ENCODE data around the gene SYNCRIP. TPM values are rescaled to one million over a fixed set of nuclear protein-coding genes. Genes with fewer than 3 reads are reported as not detected.

The SYNCRIP gene
- total and polyA plus RNA-seq, 2 of the 13 experiments (the other 11 are each of a cell fraction or from before 2014, with no cell fraction given), result 8.1 to 112 TPM

DNA sequence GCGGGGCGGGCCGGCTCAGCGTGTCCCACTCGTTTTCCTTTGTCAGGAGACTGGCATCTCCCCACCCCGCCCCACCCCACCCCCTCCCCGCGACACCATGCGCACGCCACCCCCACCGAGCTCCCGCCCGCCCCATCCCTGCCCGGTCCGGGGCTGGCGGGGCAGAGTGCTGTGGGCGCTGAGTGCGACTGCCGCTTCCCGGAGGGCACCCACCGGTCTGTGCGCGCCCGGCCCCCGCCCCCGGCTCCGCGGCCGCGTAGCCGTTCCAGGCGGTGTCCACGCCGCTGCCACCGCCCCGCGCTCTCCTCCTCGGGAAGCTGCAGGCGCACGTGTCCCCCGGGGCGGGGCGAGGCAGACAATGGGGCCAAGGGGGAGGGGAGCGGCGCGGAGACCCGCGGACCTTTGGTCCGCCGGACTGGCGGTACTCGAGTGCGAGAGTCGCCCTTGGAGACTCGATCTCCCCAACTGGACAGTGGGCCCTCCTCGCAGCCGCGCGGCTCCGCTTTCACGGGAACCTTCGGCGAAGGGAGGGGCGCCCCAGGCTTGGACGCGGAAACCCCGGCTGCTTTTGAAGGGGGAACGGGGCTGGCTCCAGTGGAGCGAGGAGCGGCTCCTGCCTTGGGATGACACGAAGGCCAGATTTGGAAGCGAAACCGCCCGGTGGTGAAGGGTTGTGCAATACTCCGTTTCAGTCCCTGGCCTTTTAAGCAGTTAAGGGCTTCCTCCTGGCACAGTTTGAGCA lies 1.0 kb upstream of the SYNCRIP start (continued):
- peak; percentile 60; the same call in 1 of the 2 replicates for TF ChIP-seq SNAPC4 (CRISPR knock-in tag; IDR thresholded peaks at IDR 0.05)
- peak; percentile 93 for TF ChIP-seq DMAP1 (CRISPR knock-in tag; IDR thresholded peaks at IDR 0.05)
- TF ChIP-seq GTF2F1 (IDR thresholded peaks at IDR 0.05; ENCODE audit: low read length), result no peak
- TF ChIP-seq RAD51 (IDR thresholded peaks at IDR 0.05; ENCODE audit: borderline replicate concordance), result no peak
- TF ChIP-seq IKZF5 (CRISPR knock-in tag; IDR thresholded peaks at IDR 0.05), result peak; percentile 91; the same call in 1 of the 2 replicates
- TF ChIP-seq ZBTB38 (CRISPR knock-in tag; IDR thresholded peaks at IDR 0.05), result peak; percentile 17; the same call in 1 of the 2 replicates
- TF ChIP-seq KMT2A (CRISPR knock-in tag; IDR thresholded peaks at IDR 0.05), result peak; percentile 60; the same call in 1 of the 2 replicates
- peak; percentile 69 for TF ChIP-seq ARNT2 (CRISPR knock-in tag; IDR thresholded peaks at IDR 0.05; ENCODE audit: low read depth)
- TF ChIP-seq, protein P1, sequence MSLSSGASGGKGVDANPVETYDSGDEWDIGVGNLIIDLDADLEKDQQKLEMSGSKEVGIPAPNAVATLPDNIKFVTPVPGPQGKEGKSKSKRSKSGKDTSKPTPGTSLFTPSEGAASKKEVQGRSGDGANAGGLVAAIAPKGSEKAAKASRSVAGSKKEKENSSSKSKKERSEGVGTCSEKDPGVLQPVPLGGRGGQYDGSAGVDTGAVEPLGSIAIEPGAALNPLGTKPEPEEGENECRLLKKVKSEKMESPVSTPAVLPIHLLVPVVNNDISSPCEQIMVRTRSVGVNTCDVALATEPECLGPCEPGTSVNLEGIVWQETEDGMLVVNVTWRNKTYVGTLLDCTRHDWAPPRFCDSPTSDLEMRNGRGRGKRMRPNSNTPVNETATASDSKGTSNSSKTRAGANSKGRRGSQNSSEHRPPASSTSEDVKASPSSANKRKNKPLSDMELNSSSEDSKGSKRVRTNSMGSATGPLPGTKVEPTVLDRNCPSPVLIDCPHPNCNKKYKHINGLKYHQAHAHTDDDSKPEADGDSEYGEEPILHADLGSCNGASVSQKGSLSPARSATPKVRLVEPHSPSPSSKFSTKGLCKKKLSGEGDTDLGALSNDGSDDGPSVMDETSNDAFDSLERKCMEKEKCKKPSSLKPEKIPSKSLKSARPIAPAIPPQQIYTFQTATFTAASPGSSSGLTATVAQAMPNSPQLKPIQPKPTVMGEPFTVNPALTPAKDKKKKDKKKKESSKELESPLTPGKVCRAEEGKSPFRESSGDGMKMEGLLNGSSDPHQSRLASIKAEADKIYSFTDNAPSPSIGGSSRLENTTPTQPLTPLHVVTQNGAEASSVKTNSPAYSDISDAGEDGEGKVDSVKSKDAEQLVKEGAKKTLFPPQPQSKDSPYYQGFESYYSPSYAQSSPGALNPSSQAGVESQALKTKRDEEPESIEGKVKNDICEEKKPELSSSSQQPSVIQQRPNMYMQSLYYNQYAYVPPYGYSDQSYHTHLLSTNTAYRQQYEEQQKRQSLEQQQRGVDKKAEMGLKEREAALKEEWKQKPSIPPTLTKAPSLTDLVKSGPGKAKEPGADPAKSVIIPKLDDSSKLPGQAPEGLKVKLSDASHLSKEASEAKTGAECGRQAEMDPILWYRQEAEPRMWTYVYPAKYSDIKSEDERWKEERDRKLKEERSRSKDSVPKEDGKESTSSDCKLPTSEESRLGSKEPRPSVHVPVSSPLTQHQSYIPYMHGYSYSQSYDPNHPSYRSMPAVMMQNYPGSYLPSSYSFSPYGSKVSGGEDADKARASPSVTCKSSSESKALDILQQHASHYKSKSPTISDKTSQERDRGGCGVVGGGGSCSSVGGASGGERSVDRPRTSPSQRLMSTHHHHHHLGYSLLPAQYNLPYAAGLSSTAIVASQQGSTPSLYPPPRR (CRISPR knock-in tag; IDR thresholded peaks at IDR 0.05; ENCODE audit: borderline replicate concordance), result peak; percentile 67
- peak; percentile 54 for TF ChIP-seq AGO2 (optimal IDR thresholded peaks at IDR 0.05; ENCODE audit: low read depth, low read length)
- 0 out of 2 replicates have a peak, but pooled peaks have one; percentile 55 for TF ChIP-seq NFAT5 (CRISPR knock-in tag; IDR thresholded peaks at IDR 0.05)

Data from HepG2 (cell line).